Vagina (tissue), 2 donors: ENCODE results near the gene FUS. TPM values are rescaled to one million over a fixed set of nuclear protein-coding genes. Genes with fewer than 3 reads are reported as not detected.
"Not testable (repeated sequence)": the region's sequence is repeated elsewhere in the genome, so short reads cannot be mapped to it uniquely, and the experiment has no call there.

ENCODE experiments used
- DNase-seq, 2 donors: peaks; one replicate each; pipeline ENCODE4 v3.0.0-alpha.2; 2017; ENCODE audit errors: extremely low spot score in 2 of 2
- H3K27ac ChIP-seq: fragments of 200-600 bp; sonication (generic); one replicate; pipeline ENCODE4 v1.5.1; 2019
- H3K27me3 ChIP-seq: fragments of 200-600 bp; sonication (generic); one replicate; pipeline ENCODE4 v1.5.1; 2019
- H3K36me3 ChIP-seq, 2 donors: fragments of 200-600 bp; sonication (generic); one replicate each; pipeline ENCODE4 v1.5.1; 2017 to 2019
- H3K4me1 ChIP-seq: fragments of 200-600 bp; sonication (generic); one replicate; pipeline ENCODE4 v1.5.1; 2019
- H3K4me3 ChIP-seq, 2 donors: fragments of 200-600 bp; sonication (generic); 1 replicate in 1 of 2; 2 replicates in 1 of 2; pipeline ENCODE4 v1.5.1; 2016 to 2019
- H3K9me3 ChIP-seq: fragments of 200-600 bp; sonication (generic); one replicate; pipeline ENCODE4 v1.5.1; 2019
- POLR2A ChIP-seq, 2 donors: fragments of 450-650 bp; IDR thresholded peaks; one replicate each; pipeline ENCODE4 v1.6.1; 2017; ENCODE audit warnings: antibody characterized with exemption in 2 of 2, mild to moderate bottlenecking in 2 of 2, moderate library complexity in 2 of 2
- POLR2AphosphoS5 ChIP-seq, 2 donors: sonication (generic); formaldehyde crosslinking; IDR thresholded peaks; one replicate each; pipeline ENCODE4 v1.9.0; 2017; ENCODE audit warnings: antibody characterized with exemption in 2 of 2, mild to moderate bottlenecking in 2 of 2, low read depth in 1 of 2; ENCODE audit not compliant: insufficient read depth in 1 of 2
- intact Hi-C: fragments of 100-400 bp; cut with DNase I; formaldehyde crosslinking; loops from one replicate; pipeline ENCODE4 v1.15.1; 2023
- total RNA-seq: library from RNA; depleted of rRNA; stranded (reverse); fragments of >200 nt; gene quantifications from one replicate; pipeline ENCODE4 v1.2.3, GENCODE V29; 2016
- TF ChIP-seq, protein P1 (sequence below), 3 experiments: fragments of 450-650 bp in 2 of 3; fragments of 200-600 bp in 1 of 3; sonication (generic) in 1 of 3; IDR thresholded peaks; one replicate each; pipeline ENCODE4 v1.5.1; 2017 to 2019; ENCODE audit warnings: antibody characterized with exemption in 3 of 3, mild to moderate bottlenecking in 2 of 3, moderate library complexity in 2 of 3

Gene FUS
- total RNA-seq, 1 donor from 2014 or later = 74.2 TPM

DNA sequence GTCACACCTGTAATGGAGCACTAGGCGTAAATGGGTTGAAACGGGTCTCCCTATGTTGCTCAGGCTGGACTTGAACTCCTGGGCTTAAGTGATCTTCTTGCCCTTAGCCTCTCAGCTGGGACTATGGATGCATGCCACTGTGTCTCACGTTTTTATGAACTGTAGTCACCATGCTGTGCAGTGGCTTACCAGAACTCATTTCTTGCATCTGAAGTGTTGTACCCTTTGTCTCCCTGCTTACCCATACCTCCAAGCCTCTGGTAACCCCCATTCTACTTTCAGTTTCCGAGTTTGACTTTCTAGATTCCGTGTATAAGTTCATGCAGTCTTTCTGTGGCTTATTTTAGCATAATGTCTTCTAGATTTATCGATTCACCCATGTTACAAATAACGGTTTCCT is 15.0 kb downstream of the FUS start:
- TF ChIP-seq, protein P1, sequence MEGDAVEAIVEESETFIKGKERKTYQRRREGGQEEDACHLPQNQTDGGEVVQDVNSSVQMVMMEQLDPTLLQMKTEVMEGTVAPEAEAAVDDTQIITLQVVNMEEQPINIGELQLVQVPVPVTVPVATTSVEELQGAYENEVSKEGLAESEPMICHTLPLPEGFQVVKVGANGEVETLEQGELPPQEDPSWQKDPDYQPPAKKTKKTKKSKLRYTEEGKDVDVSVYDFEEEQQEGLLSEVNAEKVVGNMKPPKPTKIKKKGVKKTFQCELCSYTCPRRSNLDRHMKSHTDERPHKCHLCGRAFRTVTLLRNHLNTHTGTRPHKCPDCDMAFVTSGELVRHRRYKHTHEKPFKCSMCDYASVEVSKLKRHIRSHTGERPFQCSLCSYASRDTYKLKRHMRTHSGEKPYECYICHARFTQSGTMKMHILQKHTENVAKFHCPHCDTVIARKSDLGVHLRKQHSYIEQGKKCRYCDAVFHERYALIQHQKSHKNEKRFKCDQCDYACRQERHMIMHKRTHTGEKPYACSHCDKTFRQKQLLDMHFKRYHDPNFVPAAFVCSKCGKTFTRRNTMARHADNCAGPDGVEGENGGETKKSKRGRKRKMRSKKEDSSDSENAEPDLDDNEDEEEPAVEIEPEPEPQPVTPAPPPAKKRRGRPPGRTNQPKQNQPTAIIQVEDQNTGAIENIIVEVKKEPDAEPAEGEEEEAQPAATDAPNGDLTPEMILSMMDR (IDR thresholded peaks at IDR 0.05) = no peak
- TF ChIP-seq POLR2A (IDR thresholded peaks at IDR 0.05) (no peak), POLR2AphosphoS5 (IDR thresholded peaks at IDR 0.05; ENCODE audit: insufficient read depth in 1 of 2, low read depth in 1 of 2) (no peak)
- Histone ChIP-seq H3K4me1 (no peaks in the 10 kb centered on the region), H3K4me3 (no peak overlapping the region), H3K36me3 (peaks cover 0 to 62% of the 10 kb centered on the region in 2 donors), H3K27me3 (no peaks in the 10 kb centered on the region), H3K27ac (no peak overlapping the region), H3K9me3 (no peaks in the 10 kb centered on the region)
- intact Hi-C loops = no loop called here
- DNase-seq = no peak

DNA sequence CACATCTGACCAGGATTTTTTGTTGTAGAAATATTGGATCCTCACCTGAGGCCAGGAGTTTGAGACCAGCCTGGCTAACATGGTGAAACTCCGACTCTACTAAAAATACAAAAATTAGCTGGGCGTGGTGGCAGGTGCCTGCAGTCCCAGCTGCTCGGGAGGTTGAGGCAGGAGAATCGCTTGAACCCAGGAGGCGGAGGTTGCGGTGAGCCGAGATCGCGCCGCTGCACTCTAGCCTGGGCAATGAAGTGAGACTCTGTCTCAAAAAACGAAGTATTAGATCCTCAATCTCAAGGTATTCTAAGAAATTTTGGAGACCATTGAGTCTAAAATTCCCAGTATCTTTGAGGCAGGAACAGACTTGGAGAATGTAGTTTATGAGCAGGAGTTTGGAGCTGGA is 15.9 kb downstream of the FUS start:
- H3K27ac ChIP-seq, H3K9me3 ChIP-seq, H3K4me1 ChIP-seq, intact Hi-C loops, DNase-seq, H3K4me3 ChIP-seq, H3K27me3 ChIP-seq: not testable (repeated sequence)
- peaks cover 0 to 53% of the 10 kb centered on the region in 2 donors for H3K36me3 ChIP-seq

DNA sequence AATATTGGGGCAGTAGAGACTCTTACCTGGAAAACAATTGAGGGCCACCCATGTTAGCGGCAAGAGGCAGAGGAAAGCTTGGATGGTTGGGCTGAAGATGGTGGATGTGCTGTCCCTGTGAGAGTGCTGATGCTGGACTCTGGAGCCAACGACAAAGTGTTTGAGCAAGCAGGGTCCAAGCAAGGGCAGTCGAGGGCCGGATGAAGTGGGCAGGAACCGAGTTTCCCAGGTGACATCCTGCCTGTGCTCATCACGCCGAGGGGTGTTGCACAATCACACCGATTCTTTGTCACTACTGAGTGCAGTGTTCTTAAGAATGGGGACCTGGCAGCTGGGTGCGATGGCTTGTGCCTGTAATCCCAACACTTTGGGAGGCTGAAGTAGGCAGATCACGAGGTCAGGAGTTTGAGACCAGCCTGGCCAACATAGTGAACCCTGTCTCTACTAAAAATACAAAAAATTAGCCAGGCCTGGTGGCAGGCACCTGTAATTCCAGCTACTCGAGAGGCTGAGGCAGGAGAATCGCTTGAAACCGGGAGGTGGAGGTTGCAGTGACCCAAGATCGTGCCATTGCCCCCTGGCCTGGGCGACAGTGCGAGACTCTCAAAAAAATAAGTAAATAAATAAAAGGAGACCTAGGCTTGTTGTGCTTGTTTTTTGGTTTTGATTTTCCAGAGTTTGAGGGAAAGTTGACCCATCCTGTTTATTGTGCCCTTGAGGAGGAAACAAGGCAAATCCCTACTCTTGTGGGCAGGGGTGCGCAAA is 16.6 kb downstream of the FUS start:
- intact Hi-C loops = no loop called here
- DNase-seq = no peak
- TF ChIP-seq, protein P1 (IDR thresholded peaks at IDR 0.05) = no peak
- TF ChIP-seq POLR2AphosphoS5 (IDR thresholded peaks at IDR 0.05; ENCODE audit: insufficient read depth in 1 of 2, low read depth in 1 of 2) (no peak), POLR2A (IDR thresholded peaks at IDR 0.05) (no peak)
- H3K27ac ChIP-seq = no peak overlapping the region
- H3K27me3 ChIP-seq = no peaks in the 10 kb centered on the region
- H3K36me3 ChIP-seq = peaks cover 0 to 46% of the 10 kb centered on the region in 2 donors
- H3K4me1 ChIP-seq = peaks cover 12% of the 10 kb centered on the region
- no peaks in the 10 kb centered on the region for H3K9me3 ChIP-seq
- H3K4me3 ChIP-seq = no peak overlapping the region

DNA sequence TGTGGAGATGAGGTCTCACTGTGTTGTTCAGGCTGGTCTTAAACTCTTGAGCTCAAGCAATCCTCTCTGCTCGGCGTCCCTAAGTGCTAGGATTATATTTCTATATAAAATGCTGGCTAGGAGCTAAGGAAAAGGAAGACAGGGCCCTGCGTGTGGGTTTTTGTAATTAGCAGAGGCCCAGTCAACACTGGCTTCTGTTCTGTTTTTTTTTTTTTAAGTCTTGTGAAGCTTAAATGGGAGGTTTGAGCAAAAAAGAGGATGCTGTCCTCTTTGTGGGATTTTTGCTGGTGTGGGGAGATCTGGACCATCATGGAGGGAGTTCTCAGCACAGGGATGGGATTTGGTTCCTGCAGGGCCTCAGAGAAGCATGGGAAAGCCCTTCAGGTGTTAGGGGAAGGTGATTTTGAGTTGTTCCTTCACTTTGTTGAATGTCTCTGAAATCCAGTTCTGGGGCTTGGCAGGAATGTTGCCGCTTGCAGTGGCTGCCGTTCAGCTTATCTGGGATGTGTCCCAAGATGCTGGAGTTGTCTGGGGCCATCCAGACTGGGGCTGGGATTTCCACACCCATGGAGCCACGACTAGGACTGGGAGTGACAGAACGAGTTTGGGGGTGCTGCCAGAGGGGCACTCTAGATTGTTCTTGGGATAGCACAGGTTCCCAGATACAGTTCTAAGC is 18.4 kb downstream of the FUS start:
- Histone ChIP-seq H3K36me3 (peaks cover 0 to 29% of the 10 kb centered on the region in 2 donors), H3K27ac (no peak overlapping the region), H3K4me3 (no peak overlapping the region), H3K4me1 (peaks cover 24% of the 10 kb centered on the region), H3K9me3 (no peaks in the 10 kb centered on the region), H3K27me3 (no peaks in the 10 kb centered on the region)
- TF ChIP-seq POLR2A (IDR thresholded peaks at IDR 0.05) (no peak), POLR2AphosphoS5 (IDR thresholded peaks at IDR 0.05; ENCODE audit: insufficient read depth in 1 of 2, low read depth in 1 of 2) (no peak)
- TF ChIP-seq, protein P1 (IDR thresholded peaks at IDR 0.05) = no peak
- DNase-seq = no peak
- intact Hi-C loops = no loop called here

DNA sequence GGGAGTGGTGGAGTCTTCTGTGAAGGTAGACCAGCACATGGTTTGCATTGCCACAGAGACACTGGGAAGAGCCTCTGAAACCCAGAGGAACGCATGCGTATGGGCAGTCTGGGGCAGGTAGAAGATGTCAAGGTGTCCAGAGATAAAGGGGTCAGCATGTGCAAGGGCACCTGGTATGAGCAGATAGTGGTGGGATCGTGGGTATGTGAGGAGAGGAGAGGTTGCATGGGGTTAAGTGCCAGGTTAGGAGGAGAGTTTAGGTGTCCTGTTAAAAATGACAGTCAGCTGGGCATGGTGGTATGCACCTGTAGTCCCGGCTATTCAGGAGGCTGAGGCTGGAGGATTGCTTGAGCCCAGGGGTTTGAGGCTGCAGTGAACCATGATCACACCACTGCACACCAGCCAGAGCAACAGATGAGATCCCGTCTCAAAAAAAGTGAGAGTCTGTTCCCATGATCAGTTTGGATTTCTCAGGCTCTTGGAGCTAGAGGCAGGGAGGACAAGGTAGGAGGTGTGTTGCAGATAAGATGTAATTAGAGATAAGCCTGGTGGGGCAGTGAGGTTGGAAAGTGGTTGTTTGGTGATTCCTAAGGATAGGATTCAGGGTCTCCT is 19.6 kb downstream of the FUS start:
- peaks cover 0 to 17% of the 10 kb centered on the region in 2 donors for H3K36me3 ChIP-seq

DNA sequence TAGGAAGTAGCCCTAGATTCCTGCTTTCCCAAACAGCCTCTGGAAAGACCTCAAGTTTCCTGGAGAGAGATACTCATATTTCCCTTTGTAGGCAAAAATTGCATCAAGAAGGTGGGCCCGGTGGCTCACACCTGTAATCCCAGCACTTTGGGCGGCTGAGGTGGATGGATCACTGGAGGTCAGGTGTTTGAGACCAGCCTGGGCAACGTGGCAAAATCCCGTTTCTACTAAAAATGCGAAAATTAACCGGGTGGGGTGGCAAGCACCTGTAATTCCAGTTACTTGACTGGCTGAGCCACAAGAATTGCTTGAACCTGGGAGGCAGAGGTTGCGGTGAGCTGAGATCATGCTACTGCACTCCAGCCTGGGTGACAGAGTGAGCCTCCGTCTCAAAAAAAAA is 20.2 kb downstream of the FUS start:
- H3K4me1 ChIP-seq = peaks cover 30% of the 10 kb centered on the region

More for the DNA sequence above, 19.6 kb downstream of the FUS start:
- Histone ChIP-seq H3K4me3 (no peak overlapping the region), H3K27ac (no peak overlapping the region), H3K27me3 (no peaks in the 10 kb centered on the region), H3K4me1 (peaks cover 30% of the 10 kb centered on the region), H3K9me3 (no peaks in the 10 kb centered on the region)
- no peak for DNase-seq
- TF ChIP-seq POLR2AphosphoS5 (IDR thresholded peaks at IDR 0.05; ENCODE audit: insufficient read depth in 1 of 2, low read depth in 1 of 2) (no peak), POLR2A (IDR thresholded peaks at IDR 0.05) (no peak)
- TF ChIP-seq, protein P1 (IDR thresholded peaks at IDR 0.05) = no peak
- intact Hi-C loops = no loop called here

More for the DNA sequence above, 20.2 kb downstream of the FUS start:
- H3K4me3 ChIP-seq, H3K9me3 ChIP-seq, H3K27me3 ChIP-seq, intact Hi-C loops, H3K27ac ChIP-seq, DNase-seq: not testable (repeated sequence)
- peaks cover 0 to 12% of the 10 kb centered on the region in 2 donors for H3K36me3 ChIP-seq
